Pons (tissue), 1 donor: ENCODE data around the gene TPH2.
A peak's percentile ranks its signal among the peaks of the same experiment; 100 is the strongest.

ENCODE experiments used
- DNase-seq: peaks from one replicate; pipeline ENCODE4 v3.0.0-alpha.2; 2016; ENCODE audit warnings: low spot score

Gene TPH2

GRCh38 chr12:71938728-71939385, at the start of gene TPH2:
Gene TPH2 (plus strand): TSS chr12:71938845. CDS start chr12:71938987, 142 bp downstream.
- peak; percentile 20 for DNase-seq

- DNase-seq: no peak
Measured at GRCh38 chr12:71890475-71890874, 48.2 kb upstream of the TPH2 start.

GRCh38 chr12:71892059-71892458, 46.6 kb upstream of the TPH2 start:
- no peak for DNase-seq

- no peak for DNase-seq
Measured at GRCh38 chr12:71896205-71896882, 42.3 kb upstream of the TPH2 start.

- DNase-seq: peak; percentile 4
Measured at GRCh38 chr12:71900091-71900490, 38.6 kb upstream of the TPH2 start.

GRCh38 chr12:71904629-71905028, 34.0 kb upstream of the TPH2 start:
- DNase-seq: no peak

- no peak for DNase-seq
Measured at GRCh38 chr12:71935594-71935993, 3.1 kb upstream of the TPH2 start.

- DNase-seq: no peak
Measured at GRCh38 chr12:71940068-71940467, 1.4 kb downstream of the TPH2 start.

- DNase-seq: no peak
Measured at GRCh38 chr12:71941174-71941573, 2.5 kb downstream of the TPH2 start.

GRCh38 chr12:71942259-71942658, 3.6 kb downstream of the TPH2 start:
- DNase-seq: no peak

GRCh38 chr12:71942703-71943102, 4.1 kb downstream of the TPH2 start:
- DNase-seq: no peak

- DNase-seq: no peak
Measured at GRCh38 chr12:71945121-71945520, 6.5 kb downstream of the TPH2 start.

- no peak for DNase-seq
Measured at GRCh38 chr12:71945883-71946282, 7.2 kb downstream of the TPH2 start.

- peak; percentile 12 for DNase-seq
Measured at GRCh38 chr12:71947645-71948105, 9.0 kb downstream of the TPH2 start.

GRCh38 chr12:71948390-71948789, 9.7 kb downstream of the TPH2 start:
- DNase-seq: no peak

- no peak for DNase-seq
Measured at GRCh38 chr12:71949646-71950045, 11.0 kb downstream of the TPH2 start.

GRCh38 chr12:71950404-71950803, 11.8 kb downstream of the TPH2 start:
- no peak for DNase-seq

GRCh38 chr12:71950819-71951218, 12.2 kb downstream of the TPH2 start:
- DNase-seq: no peak

- DNase-seq: no peak
Measured at GRCh38 chr12:71954083-71954778, 15.6 kb downstream of the TPH2 start.

GRCh38 chr12:71954861-71955260, 16.2 kb downstream of the TPH2 start:
- DNase-seq: no peak

- no peak for DNase-seq
Measured at GRCh38 chr12:71955970-71956369, 17.3 kb downstream of the TPH2 start.

- no peak for DNase-seq
Measured at GRCh38 chr12:71958056-71958455, 19.4 kb downstream of the TPH2 start.

GRCh38 chr12:71958457-71958856, 19.8 kb downstream of the TPH2 start:
- no peak for DNase-seq
